Astrocyte (in vitro differentiated cells and primary cell): ENCODE results near the gene MEPCE.

Source experiments
- CTCF ChIP-seq: IDR thresholded peaks from 2 replicates; pipeline ENCODE4 v1.5.1; 2011; ENCODE audit warnings: low read depth, mild to moderate bottlenecking, inconsistent platforms, low read length, moderate library complexity; ENCODE audit not compliant: insufficient read depth
- EZH2 ChIP-seq: IDR thresholded peaks from 2 replicates; pipeline ENCODE4 v1.6.1; 2012; ENCODE audit warnings: mild to moderate bottlenecking, low read length, inconsistent platforms; ENCODE audit not compliant: insufficient read depth

- TF ChIP-seq EZH2 (no peak), CTCF (no peak)
Observed at GRCh38 chr7:100400656-100401055, 29.0 kb upstream of the MEPCE start.
